Neural cell (in vitro differentiated cells): ENCODE results near the gene KLF17.

ENCODE experiments used
- EZH2 ChIP-seq: fragments of 200-600, 300-800 bp; shearing (Covaris generic), sonication (generic); IDR thresholded peaks from 2 replicates; pipeline ENCODE4 v1.6.1; 2014; ENCODE audit warnings: antibody characterized with exemption, low read length, borderline replicate concordance, mild to moderate bottlenecking; ENCODE audit not compliant: insufficient read depth, poor library complexity, severe bottlenecking
- MXI1 ChIP-seq: fragments of 450-650 bp; conservative IDR thresholded peaks from 2 replicates; pipeline ENCODE4 v1.6.1; 2014; ENCODE audit warnings: antibody characterized with exemption, mild to moderate bottlenecking; ENCODE audit not compliant: poor library complexity, severe bottlenecking
- TAF1 ChIP-seq: IDR thresholded peaks from 2 replicates; pipeline ENCODE4 v1.6.1; 2012; ENCODE audit warnings: low read depth
- TF ChIP-seq, protein P1 (sequence below): fragments of 450-650 bp; IDR thresholded peaks from 2 replicates; pipeline ENCODE4 v1.5.1; 2014; ENCODE audit warnings: antibody characterized with exemption, mild to moderate bottlenecking, moderate library complexity; ENCODE audit not compliant: poor library complexity, severe bottlenecking

DNA sequence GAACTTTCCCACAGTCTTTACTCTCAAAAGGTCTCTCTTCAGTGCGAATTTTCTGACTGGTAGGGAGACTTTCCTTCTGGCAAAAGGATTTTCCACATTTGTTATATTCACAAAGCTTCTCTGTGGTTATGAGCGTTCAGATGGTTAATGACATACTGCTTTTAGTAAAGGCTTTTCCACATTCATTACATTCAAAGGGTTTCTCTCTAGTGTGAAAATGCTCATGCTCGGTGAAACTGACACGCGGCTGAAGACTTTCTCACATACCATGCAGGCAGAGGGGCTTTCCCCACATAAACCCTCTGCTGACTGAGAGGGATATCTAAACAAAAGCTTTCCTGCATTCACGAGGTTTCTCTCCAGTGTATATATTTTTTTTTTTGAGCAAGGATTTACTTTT is 32.7 kb downstream of the KLF17 start:
- TF ChIP-seq EZH2 (no peak), TAF1 (no peak), MXI1 (no peak)
- TF ChIP-seq, protein P1, sequence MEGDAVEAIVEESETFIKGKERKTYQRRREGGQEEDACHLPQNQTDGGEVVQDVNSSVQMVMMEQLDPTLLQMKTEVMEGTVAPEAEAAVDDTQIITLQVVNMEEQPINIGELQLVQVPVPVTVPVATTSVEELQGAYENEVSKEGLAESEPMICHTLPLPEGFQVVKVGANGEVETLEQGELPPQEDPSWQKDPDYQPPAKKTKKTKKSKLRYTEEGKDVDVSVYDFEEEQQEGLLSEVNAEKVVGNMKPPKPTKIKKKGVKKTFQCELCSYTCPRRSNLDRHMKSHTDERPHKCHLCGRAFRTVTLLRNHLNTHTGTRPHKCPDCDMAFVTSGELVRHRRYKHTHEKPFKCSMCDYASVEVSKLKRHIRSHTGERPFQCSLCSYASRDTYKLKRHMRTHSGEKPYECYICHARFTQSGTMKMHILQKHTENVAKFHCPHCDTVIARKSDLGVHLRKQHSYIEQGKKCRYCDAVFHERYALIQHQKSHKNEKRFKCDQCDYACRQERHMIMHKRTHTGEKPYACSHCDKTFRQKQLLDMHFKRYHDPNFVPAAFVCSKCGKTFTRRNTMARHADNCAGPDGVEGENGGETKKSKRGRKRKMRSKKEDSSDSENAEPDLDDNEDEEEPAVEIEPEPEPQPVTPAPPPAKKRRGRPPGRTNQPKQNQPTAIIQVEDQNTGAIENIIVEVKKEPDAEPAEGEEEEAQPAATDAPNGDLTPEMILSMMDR: no peak
